GM12875 (cell line): Measurements from ENCODE around the gene SRGAP3.

ENCODE experiments used
- H3K4me3 ChIP-seq: one replicate; pipeline ENCODE4 v1.5.1; 2011; ENCODE audit warnings: low read depth, low read length, control low read depth
- CTCF ChIP-seq: IDR thresholded peaks from 2 replicates; pipeline ENCODE4 v1.5.1; 2011; ENCODE audit warnings: low read depth, mild to moderate bottlenecking, control low read depth, inconsistent platforms, low read length, moderate library complexity, borderline replicate concordance; ENCODE audit not compliant: insufficient read depth

SRGAP3 gene

GRCh38 chr3:9024341-9024740 lies 225.1 kb downstream of the SRGAP3 start:
- no peak for TF ChIP-seq CTCF
- H3K4me3 ChIP-seq = no peak overlapping the region

GRCh38 chr3:9023226-9023590 lies 226.2 kb downstream of the SRGAP3 start:
- TF ChIP-seq CTCF = no peak
- H3K4me3 ChIP-seq = no peak overlapping the region

- no peak overlapping the region for H3K4me3 ChIP-seq
- TF ChIP-seq CTCF = no peak
Measured at GRCh38 chr3:9022305-9023225, 226.9 kb downstream of the SRGAP3 start.

DNA sequence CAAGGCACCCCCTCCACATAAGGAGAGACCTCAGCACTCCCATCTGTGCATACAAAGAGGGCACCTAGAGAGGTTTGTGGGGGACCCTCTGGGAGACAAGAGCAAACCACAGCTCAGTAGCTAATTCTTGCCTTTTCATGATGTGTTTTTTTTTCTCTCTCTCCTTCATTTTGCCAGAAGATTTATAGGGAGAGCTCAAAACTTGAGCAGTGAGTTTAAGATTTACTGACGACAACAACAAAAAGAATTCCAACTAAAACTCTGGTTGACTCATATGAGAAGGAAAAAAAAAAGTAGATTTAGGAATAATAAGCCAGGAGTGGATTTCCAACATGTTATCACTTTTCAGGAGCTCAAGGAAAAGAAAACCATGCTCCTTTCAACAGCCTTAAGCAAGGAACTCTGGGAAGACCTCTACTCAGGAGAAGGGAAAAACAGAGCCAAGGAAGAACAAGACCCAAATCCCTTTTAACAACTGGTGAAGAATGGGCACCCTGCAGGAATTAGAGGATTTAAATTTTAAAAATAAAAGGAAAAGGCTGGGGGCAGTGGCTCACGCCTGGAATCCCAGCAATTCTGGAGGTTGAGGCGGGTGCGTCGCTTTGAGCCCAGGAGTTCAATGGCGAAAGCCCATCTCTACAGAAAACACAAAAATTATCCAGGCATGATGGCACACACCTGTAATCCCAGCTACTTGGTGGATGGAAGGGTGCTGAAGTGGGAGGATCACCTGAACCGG lies 228.0 kb downstream of the SRGAP3 start:
- no peak overlapping the region for H3K4me3 ChIP-seq
- no peak for TF ChIP-seq CTCF

DNA sequence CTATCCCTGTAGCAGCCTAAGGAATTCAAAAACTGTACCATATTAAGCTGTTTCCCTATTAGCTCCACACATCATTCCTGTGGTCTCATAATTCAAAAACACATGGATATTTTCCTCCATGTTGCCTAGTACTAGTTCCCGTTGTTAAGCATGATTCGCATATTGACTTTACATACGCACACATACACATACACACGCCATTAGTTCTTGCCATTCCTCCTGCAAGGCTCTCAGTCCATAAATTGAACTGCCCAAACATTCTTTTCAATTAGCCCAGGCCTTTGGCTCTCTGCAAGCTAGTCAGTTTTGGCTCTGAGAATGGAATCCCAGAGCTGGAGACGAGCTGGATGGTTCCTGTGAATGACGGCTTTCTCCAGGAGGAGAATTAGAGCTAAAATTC lies 229.0 kb downstream of the SRGAP3 start:
- no peak for TF ChIP-seq CTCF
- H3K4me3 ChIP-seq = no peak overlapping the region

DNA sequence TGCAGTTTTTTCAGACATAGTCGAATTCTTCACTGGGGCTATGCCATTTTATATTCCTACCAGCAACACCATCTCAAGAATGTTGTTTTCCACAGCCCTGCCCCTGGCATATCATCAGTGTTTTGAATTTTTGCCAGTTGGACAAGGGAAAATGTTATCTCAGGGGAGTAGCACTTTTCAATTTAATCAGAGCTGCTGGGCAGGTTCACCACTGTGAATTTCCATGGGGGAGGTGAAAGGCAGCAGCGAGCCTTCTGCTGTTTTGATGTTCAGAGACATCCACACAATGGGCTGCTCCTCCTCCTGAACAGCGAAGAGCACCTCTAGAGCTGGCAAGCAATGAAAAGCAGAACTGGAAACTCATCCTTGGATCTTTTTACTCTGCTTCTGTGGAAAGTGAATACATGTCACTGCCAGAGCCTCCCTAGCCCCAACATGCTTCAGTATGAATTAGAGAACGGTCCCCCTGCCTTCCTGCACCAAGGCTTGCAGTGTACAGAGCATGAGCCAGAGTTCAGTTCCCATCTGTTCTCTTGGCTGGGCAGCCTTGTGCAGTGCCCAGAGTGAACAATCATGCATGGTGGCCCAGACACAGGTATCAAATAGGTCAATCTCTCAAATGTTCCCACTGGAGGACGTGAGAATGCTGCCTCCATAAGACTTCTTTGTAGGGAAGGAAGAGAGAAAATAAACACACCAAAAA lies 230.0 kb downstream of the SRGAP3 start:
- TF ChIP-seq CTCF = no peak
- H3K4me3 ChIP-seq = no peak overlapping the region
